GM04504 (cell line): Measurements from ENCODE around the gene KAT2A.

Experiments
- DNase-seq: peaks from one replicate; pipeline ENCODE4 v3.0.0-alpha.2; 2012; ENCODE audit warnings: low read depth

Gene KAT2A

GRCh38 chr17:42135664-42136653, 14.8 kb upstream of the KAT2A start:
- no peak for DNase-seq

GRCh38 chr17:42135151-42135550, 14.0 kb upstream of the KAT2A start:
- no peak for DNase-seq

GRCh38 chr17:42133461-42134041, 12.4 kb upstream of the KAT2A start:
- no peak for DNase-seq

- peak; percentile 71 for DNase-seq
Observed at GRCh38 chr17:42132941-42133340, 11.8 kb upstream of the KAT2A start.

GRCh38 chr17:42131981-42132432, 10.8 kb upstream of the KAT2A start:
- DNase-seq, result no peak

- no peak for DNase-seq
Observed at GRCh38 chr17:42131232-42131631, 10.1 kb upstream of the KAT2A start.

GRCh38 chr17:42130310-42130936, 9.3 kb upstream of the KAT2A start:
- no peak for DNase-seq

- no peak for DNase-seq
Observed at GRCh38 chr17:42129109-42129837, 8.1 kb upstream of the KAT2A start.

- no peak for DNase-seq
Observed at GRCh38 chr17:42127414-42127813, 6.2 kb upstream of the KAT2A start.

- DNase-seq, result no peak
Observed at GRCh38 chr17:42126836-42127235, 5.7 kb upstream of the KAT2A start.

- no peak for DNase-seq
Observed at GRCh38 chr17:42125565-42125964, 4.4 kb upstream of the KAT2A start.

GRCh38 chr17:42124256-42124655, 3.1 kb upstream of the KAT2A start:
- no peak for DNase-seq

GRCh38 chr17:42122371-42123303, 1.5 kb upstream of the KAT2A start, which contains the start of gene HSPB9:
Gene HSPB9, plus strand, starts transcription at chr17:42122804. Its CDS starts 47 bp downstream, at chr17:42122851.
- no peak for DNase-seq

- no peak for DNase-seq
Observed at GRCh38 chr17:42120161-42120769, 902 bp downstream of the KAT2A start.

- DNase-seq, result no peak
Observed at GRCh38 chr17:42119301-42119700, 1.9 kb downstream of the KAT2A start.

- DNase-seq, result no peak
Observed at GRCh38 chr17:42118545-42118944, 2.6 kb downstream of the KAT2A start.

- no peak for DNase-seq
Observed at GRCh38 chr17:42118126-42118510, 3.0 kb downstream of the KAT2A start.

GRCh38 chr17:42117397-42118125, 3.6 kb downstream of the KAT2A start:
- no peak for DNase-seq

GRCh38 chr17:42116705-42117396, 4.3 kb downstream of the KAT2A start:
- peak; percentile 47 for DNase-seq
